H1 (cell line): ENCODE results near the gene ESR1. TPM values are rescaled to one million over a fixed set of nuclear protein-coding genes. Genes with fewer than 3 reads are reported as not detected.

ENCODE experiments used
- ATF3 ChIP-seq: IDR thresholded peaks from 2 replicates; pipeline ENCODE4 v1.6.1; 2011; ENCODE audit warnings: low read depth, mild to moderate bottlenecking, low read length; ENCODE audit not compliant: insufficient read depth
- CREB1 ChIP-seq: IDR thresholded peaks from 2 replicates; pipeline ENCODE4 v1.6.1; 2012; ENCODE audit warnings: inconsistent platforms
- RAD21 ChIP-seq, 2 experiments: IDR thresholded peaks in 1 of 2; conservative IDR thresholded peaks in 1 of 2; 2 replicates each; pipeline ENCODE4 v1.6.1; 2011; ENCODE audit warnings: low read depth in 2 of 2, low read length in 2 of 2, improper control_type of control experiment in 1 of 2, inconsistent platforms in 1 of 2, mild to moderate bottlenecking in 1 of 2, moderate library complexity in 1 of 2
- RBBP5 ChIP-seq: IDR thresholded peaks from 2 replicates; pipeline ENCODE4 v1.7.1; 2012; ENCODE audit warnings: low read depth, mild to moderate bottlenecking, inconsistent platforms, low read length, moderate library complexity, borderline replicate concordance
- RXRA ChIP-seq: IDR thresholded peaks from 2 replicates; pipeline ENCODE4 v1.6.1; 2011; ENCODE audit warnings: low read depth, mild to moderate bottlenecking, low read length, moderate library complexity; ENCODE audit not compliant: insufficient read depth
- SAP30 ChIP-seq: fragments of 300-600 bp; sonication (generic); IDR thresholded peaks from 2 replicates; pipeline ENCODE4 v1.7.1; 2012; ENCODE audit warnings: low read length, moderate library complexity, mild to moderate bottlenecking, inconsistent platforms; ENCODE audit not compliant: insufficient read depth, insufficient replicate concordance
- SIN3A ChIP-seq, 2 experiments: IDR thresholded peaks in 1 of 2; conservative IDR thresholded peaks in 1 of 2; 2 replicates each; pipeline ENCODE4 v1.6.1; 2011 to 2012; ENCODE audit warnings: low read length in 2 of 2, improper control_type of control experiment in 1 of 2, low read depth in 1 of 2, mild to moderate bottlenecking in 1 of 2
- SIRT6 ChIP-seq: IDR thresholded peaks from one replicate; pipeline ENCODE4 v1.7.1; 2012; ENCODE audit warnings: low read length, inconsistent platforms
- SP2 ChIP-seq: IDR thresholded peaks from 2 replicates; pipeline ENCODE4 v1.6.1; 2012; ENCODE audit warnings: mild to moderate bottlenecking, low read length, inconsistent platforms
- SP4 ChIP-seq: IDR thresholded peaks from 2 replicates; pipeline ENCODE4 v1.6.1; 2012; ENCODE audit warnings: low read length, inconsistent platforms
- polyA plus RNA-seq, 7 experiments: library from polyadenylated mRNA; depleted of rRNA in 3 of 7; stranded (reverse) in 5 of 7; unstranded in 2 of 7; fragments of >200 nt in 5 of 7; fragments of 200-250 nt in 2 of 7; gene quantifications; 1 replicate in 5 of 7; 2 replicates in 1 of 7; 4 replicates in 1 of 7; pipeline versions ENCODE4 v1.2.1 to v1.2.3, GENCODE V29; 2011 to 2013; ENCODE audit warnings: missing spikeins in 2 of 7, mixed read lengths in 2 of 7
- total RNA-seq: library from RNA; stranded (reverse); fragmentation: NEBNext Ultra II Directional; extraction: Animal tissue kit (Norgen Biotek cat#: 25700); gene quantifications from 2 replicates; pipeline ENCODE4 v1.2.1, GENCODE V29; 2021
- TF ChIP-seq, protein P1 (sequence below): fragments of 300-600 bp; sonication (generic); IDR thresholded peaks from 2 replicates; pipeline ENCODE4 v1.7.1; 2012; ENCODE audit warnings: low read length, moderate library complexity, mild to moderate bottlenecking, inconsistent platforms; ENCODE audit not compliant: insufficient replicate concordance

Gene ESR1
- total and polyA plus RNA-seq, 2 of the 8 experiments (the other 6 are each of a cell fraction or from before 2014, with no cell fraction given): 0.03 to 0.17 TPM

- TF ChIP-seq, protein P1, sequence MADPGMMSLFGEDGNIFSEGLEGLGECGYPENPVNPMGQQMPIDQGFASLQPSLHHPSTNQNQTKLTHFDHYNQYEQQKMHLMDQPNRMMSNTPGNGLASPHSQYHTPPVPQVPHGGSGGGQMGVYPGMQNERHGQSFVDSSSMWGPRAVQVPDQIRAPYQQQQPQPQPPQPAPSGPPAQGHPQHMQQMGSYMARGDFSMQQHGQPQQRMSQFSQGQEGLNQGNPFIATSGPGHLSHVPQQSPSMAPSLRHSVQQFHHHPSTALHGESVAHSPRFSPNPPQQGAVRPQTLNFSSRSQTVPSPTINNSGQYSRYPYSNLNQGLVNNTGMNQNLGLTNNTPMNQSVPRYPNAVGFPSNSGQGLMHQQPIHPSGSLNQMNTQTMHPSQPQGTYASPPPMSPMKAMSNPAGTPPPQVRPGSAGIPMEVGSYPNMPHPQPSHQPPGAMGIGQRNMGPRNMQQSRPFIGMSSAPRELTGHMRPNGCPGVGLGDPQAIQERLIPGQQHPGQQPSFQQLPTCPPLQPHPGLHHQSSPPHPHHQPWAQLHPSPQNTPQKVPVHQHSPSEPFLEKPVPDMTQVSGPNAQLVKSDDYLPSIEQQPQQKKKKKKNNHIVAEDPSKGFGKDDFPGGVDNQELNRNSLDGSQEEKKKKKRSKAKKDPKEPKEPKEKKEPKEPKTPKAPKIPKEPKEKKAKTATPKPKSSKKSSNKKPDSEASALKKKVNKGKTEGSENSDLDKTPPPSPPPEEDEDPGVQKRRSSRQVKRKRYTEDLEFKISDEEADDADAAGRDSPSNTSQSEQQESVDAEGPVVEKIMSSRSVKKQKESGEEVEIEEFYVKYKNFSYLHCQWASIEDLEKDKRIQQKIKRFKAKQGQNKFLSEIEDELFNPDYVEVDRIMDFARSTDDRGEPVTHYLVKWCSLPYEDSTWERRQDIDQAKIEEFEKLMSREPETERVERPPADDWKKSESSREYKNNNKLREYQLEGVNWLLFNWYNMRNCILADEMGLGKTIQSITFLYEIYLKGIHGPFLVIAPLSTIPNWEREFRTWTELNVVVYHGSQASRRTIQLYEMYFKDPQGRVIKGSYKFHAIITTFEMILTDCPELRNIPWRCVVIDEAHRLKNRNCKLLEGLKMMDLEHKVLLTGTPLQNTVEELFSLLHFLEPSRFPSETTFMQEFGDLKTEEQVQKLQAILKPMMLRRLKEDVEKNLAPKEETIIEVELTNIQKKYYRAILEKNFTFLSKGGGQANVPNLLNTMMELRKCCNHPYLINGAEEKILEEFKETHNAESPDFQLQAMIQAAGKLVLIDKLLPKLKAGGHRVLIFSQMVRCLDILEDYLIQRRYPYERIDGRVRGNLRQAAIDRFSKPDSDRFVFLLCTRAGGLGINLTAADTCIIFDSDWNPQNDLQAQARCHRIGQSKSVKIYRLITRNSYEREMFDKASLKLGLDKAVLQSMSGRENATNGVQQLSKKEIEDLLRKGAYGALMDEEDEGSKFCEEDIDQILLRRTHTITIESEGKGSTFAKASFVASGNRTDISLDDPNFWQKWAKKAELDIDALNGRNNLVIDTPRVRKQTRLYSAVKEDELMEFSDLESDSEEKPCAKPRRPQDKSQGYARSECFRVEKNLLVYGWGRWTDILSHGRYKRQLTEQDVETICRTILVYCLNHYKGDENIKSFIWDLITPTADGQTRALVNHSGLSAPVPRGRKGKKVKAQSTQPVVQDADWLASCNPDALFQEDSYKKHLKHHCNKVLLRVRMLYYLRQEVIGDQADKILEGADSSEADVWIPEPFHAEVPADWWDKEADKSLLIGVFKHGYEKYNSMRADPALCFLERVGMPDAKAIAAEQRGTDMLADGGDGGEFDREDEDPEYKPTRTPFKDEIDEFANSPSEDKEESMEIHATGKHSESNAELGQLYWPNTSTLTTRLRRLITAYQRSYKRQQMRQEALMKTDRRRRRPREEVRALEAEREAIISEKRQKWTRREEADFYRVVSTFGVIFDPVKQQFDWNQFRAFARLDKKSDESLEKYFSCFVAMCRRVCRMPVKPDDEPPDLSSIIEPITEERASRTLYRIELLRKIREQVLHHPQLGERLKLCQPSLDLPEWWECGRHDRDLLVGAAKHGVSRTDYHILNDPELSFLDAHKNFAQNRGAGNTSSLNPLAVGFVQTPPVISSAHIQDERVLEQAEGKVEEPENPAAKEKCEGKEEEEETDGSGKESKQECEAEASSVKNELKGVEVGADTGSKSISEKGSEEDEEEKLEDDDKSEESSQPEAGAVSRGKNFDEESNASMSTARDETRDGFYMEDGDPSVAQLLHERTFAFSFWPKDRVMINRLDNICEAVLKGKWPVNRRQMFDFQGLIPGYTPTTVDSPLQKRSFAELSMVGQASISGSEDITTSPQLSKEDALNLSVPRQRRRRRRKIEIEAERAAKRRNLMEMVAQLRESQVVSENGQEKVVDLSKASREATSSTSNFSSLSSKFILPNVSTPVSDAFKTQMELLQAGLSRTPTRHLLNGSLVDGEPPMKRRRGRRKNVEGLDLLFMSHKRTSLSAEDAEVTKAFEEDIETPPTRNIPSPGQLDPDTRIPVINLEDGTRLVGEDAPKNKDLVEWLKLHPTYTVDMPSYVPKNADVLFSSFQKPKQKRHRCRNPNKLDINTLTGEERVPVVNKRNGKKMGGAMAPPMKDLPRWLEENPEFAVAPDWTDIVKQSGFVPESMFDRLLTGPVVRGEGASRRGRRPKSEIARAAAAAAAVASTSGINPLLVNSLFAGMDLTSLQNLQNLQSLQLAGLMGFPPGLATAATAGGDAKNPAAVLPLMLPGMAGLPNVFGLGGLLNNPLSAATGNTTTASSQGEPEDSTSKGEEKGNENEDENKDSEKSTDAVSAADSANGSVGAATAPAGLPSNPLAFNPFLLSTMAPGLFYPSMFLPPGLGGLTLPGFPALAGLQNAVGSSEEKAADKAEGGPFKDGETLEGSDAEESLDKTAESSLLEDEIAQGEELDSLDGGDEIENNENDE: no peak
- TF ChIP-seq SP2 (no peak), RAD21 (IDR thresholded peaks at IDR 0.05 in 1 of 2, conservative IDR thresholded peaks at IDR 0.05 in 1 of 2; ENCODE audit: low read depth in 2 of 2, low read length in 2 of 2) (no peak), SP4 (no peak), RBBP5 (no peak), SIRT6 (no peak), CREB1 (no peak), SAP30 (peak; percentile 74), ATF3 (no peak), SIN3A (conservative IDR thresholded peaks at IDR 0.05 in 1 of 2, IDR thresholded peaks at IDR 0.05 in 1 of 2; ENCODE audit: low read depth in 1 of 2, low read length in 2 of 2) (peak; percentile 97 to 99), RXRA (no peak)
These were observed 39.6 kb downstream of the ESR1 start (continued) for GRCh38 chr6:151847064-151847463.
